Colonic mucosa (tissue), 4 donors: ENCODE data around the gene BRI3. TPM values are rescaled to one million over a fixed set of nuclear protein-coding genes. Genes with fewer than 3 reads are reported as not detected.
A peak's percentile ranks its signal among the peaks of the same experiment; 100 is the strongest.

Experiments used
- DNase-seq: peaks from one replicate; pipeline ENCODE4 v3.0.0-alpha.2; 2020
- H3K27ac ChIP-seq: fragments of 200-600 bp; one replicate; pipeline ENCODE4 v1.8.0; 2021
- H3K27me3 ChIP-seq: fragments of 200-600 bp; one replicate; pipeline ENCODE4 v1.8.0; 2021
- H3K36me3 ChIP-seq: fragments of 200-600 bp; one replicate; pipeline ENCODE4 v1.8.0; 2021
- H3K4me1 ChIP-seq: fragments of 200-600 bp; one replicate; pipeline ENCODE4 v1.8.0; 2021; ENCODE audit warnings: mild to moderate bottlenecking
- H3K4me3 ChIP-seq: fragments of 200-600 bp; one replicate; pipeline ENCODE4 v1.8.0; 2021
- H3K9ac ChIP-seq, 2 donors: one replicate each; pipeline ENCODE4 v1.7.0; 2013; ENCODE audit warnings: control low read depth in 2 of 2, low read depth in 2 of 2, low read length in 2 of 2
- H3K9me3 ChIP-seq: fragments of 200-600 bp; one replicate; pipeline ENCODE4 v1.8.0; 2021
- CTCF ChIP-seq: fragments of 200-600 bp; IDR thresholded peaks from one replicate; pipeline ENCODE4 v1.8.0; 2022; ENCODE audit warnings: antibody characterized with exemption, mild to moderate bottlenecking
- intact Hi-C: fragments of 100-400 bp; cut with DNase I; formaldehyde crosslinking; loops from one replicate; pipeline ENCODE4 v1.14.1; 2022
- total RNA-seq, 2 donors: library from RNA; stranded (reverse); fragmentation: NEBNext Ultra II Directional in 1 of 2; extraction: Animal tissue kit (Norgen Biotek cat#: 25700) in 1 of 2; gene quantifications; one replicate each; pipeline ENCODE4 v1.2.1, GENCODE V29; 2021
- donor health status: healthy.
- donor health status: DM: no; HTN: no; CAD: no.
- donor health status: DM: no; HTN: no; CAD: no.

Gene BRI3
- total RNA-seq, 2 donors from 2014 or later = 152 to 187 TPM

- intact Hi-C loops = no loop called here
- no peak for DNase-seq
- Histone ChIP-seq H3K4me3 (no peak overlapping the region), H3K27me3 (no peaks in the 10 kb centered on the region), H3K27ac (no peak overlapping the region), H3K36me3 (no peaks in the 10 kb centered on the region), H3K9me3 (no peaks in the 10 kb centered on the region), H3K4me1 (no peaks in the 10 kb centered on the region), H3K9ac (no peak overlapping the region)
- TF ChIP-seq CTCF = no peak
Measured at GRCh38 chr7:98235901-98236300, 45.6 kb upstream of the BRI3 start.

DNA sequence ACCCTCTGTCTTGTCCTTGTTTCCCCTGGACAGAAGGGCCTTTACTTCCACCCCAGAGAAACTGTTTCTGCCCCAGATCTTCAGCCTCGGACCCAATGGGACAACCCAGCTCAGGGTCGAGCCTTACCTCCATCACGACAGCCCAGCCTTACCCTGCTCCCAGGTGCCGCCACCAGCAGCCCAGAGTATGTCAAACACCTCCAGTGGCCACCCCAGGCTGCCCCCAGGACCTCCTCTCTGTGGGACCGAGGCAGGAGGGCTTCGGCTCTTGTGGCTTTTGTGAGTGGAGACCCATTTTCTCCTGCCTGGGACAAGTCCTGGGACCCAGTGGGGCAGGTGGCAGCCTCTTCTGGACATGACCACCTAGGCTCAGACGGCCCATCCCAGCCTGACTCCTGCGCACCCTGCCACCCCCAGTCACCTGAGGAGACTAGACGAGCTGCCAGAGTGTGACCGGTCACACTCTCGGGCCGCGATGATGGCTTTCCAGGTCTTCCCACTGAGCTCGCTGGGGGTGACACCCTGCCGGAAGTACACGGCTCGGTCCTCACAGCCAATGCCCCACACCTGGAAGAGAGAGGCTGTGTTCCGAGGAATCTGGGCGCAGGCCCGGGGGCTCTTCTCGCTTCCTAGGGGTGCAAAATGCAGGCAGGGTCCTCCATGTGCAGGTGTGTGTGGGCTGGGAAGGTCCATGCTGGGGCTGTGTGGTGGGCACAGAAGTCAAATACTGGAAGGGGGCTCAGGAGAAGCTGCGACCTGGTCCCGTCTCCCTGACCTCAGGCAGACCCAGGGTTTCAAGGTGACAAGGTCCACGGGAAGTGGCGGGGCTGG, 44.9 kb upstream of the BRI3 start:
- Histone ChIP-seq H3K27ac (no peak overlapping the region), H3K4me3 (no peak overlapping the region), H3K9ac (no peak overlapping the region), H3K4me1 (no peaks in the 10 kb centered on the region), H3K36me3 (no peaks in the 10 kb centered on the region), H3K9me3 (no peaks in the 10 kb centered on the region), H3K27me3 (no peaks in the 10 kb centered on the region)
- DNase-seq = no peak
- intact Hi-C loops = no loop called here
- no peak for TF ChIP-seq CTCF

DNA sequence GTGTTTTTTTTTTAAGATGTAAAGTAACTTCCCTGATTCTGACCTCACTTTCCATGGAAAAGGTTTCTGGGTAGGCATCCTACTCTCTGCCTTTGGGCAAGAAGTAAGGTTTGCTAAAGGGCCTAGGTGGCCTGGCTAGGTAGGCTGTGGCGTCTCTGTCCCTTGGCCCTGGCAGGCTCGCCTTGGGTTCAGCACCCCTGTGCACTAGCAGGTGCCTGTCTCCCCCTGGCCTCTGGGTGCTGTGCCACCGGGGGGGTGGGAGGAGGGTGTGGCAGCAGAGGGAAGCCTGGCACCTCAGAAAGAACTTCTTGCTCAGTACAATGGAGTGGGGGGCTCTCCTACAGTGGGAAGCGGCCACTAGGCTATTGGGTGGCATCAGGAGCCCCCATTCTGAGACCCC, 43.4 kb upstream of the BRI3 start:
- Histone ChIP-seq H3K36me3 (no peaks in the 10 kb centered on the region), H3K9ac (no peak overlapping the region), H3K27ac (no peak overlapping the region), H3K27me3 (no peaks in the 10 kb centered on the region), H3K4me1 (no peaks in the 10 kb centered on the region), H3K4me3 (no peak overlapping the region), H3K9me3 (no peaks in the 10 kb centered on the region)
- no peak for TF ChIP-seq CTCF
- DNase-seq = no peak
- intact Hi-C loops = no loop called here

DNA sequence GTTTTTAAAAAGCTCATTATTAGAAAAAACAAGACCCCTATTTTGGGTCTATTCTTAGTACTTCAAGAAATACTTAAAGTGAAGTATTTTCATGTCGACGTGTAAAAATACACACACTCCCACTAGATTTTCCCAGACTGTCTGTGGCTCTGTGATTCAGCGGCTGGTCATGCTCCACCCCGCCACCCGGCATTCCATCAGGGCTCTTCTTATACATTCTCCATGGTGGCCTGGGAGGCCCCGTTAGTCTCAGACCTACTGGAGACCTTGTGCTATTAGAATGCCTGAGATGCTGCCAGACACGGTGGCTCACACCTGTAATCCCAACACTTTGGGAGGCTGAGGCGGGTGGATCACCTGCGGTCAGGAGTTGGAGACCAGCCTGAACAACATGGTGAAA, 42.5 kb upstream of the BRI3 start:
- Histone ChIP-seq H3K9ac (no peak overlapping the region), H3K4me3 (no peak overlapping the region), H3K9me3 (no peaks in the 10 kb centered on the region), H3K27ac (no peak overlapping the region), H3K27me3 (no peaks in the 10 kb centered on the region), H3K36me3 (no peaks in the 10 kb centered on the region), H3K4me1 (no peaks in the 10 kb centered on the region)
- intact Hi-C loops = no loop called here
- TF ChIP-seq CTCF = no peak
- no peak for DNase-seq

- no peak overlapping the region for H3K27ac ChIP-seq
- no peak overlapping the region for H3K4me3 ChIP-seq
- no peaks in the 10 kb centered on the region for H3K27me3 ChIP-seq
- H3K9me3 ChIP-seq = no peaks in the 10 kb centered on the region
- no peaks in the 10 kb centered on the region for H3K4me1 ChIP-seq
- peak; percentile 66 for TF ChIP-seq CTCF
- intact Hi-C loops = no loop called here
- no peaks in the 10 kb centered on the region for H3K36me3 ChIP-seq
- no peak overlapping the region for H3K9ac ChIP-seq
- DNase-seq = peak; percentile 40
Measured at GRCh38 chr7:98240961-98241673, 40.4 kb upstream of the BRI3 start.
